H9 (cell line): ENCODE data around the gene PAXX. TPM values are rescaled to one million over a fixed set of nuclear protein-coding genes. Genes with fewer than 3 reads are reported as not detected.

Experiments
- DNase-seq: peaks from one replicate; pipeline ENCODE4 v3.0.0-alpha.2; 2017
- H2AFZ ChIP-seq: one replicate; pipeline ENCODE4 v1.6.1; 2013; ENCODE audit warnings: mild to moderate bottlenecking, low read length, control low read depth, moderate library complexity
- H2AK5ac ChIP-seq: 2 replicates; pipeline ENCODE4 v1.6.1; 2013; ENCODE audit warnings: low read length, control low read depth, mixed read lengths; ENCODE audit not compliant: insufficient read length
- H2BK120ac ChIP-seq: one replicate; pipeline ENCODE4 v1.6.1; 2013; ENCODE audit warnings: low read depth, mild to moderate bottlenecking, low read length, control low read depth, inconsistent platforms; ENCODE audit not compliant: poor library complexity, severe bottlenecking
- H2BK12ac ChIP-seq: 2 replicates; pipeline ENCODE4 v1.6.1; 2013; ENCODE audit warnings: low read length, control low read depth, mixed read lengths, low read depth; ENCODE audit not compliant: insufficient read length
- H2BK15ac ChIP-seq: 2 replicates; pipeline ENCODE4 v1.6.1; 2013; ENCODE audit warnings: low read depth, low read length, control low read depth
- H2BK20ac ChIP-seq: one replicate; pipeline ENCODE4 v1.6.1; 2013; ENCODE audit warnings: low read depth, mild to moderate bottlenecking, low read length, control low read depth, inconsistent platforms; ENCODE audit not compliant: poor library complexity, severe bottlenecking
- H2BK5ac ChIP-seq: 2 replicates; pipeline ENCODE4 v1.6.1; 2013; ENCODE audit warnings: low read length, control low read depth, mixed read lengths; ENCODE audit not compliant: insufficient read length
- H3K14ac ChIP-seq: 2 replicates; pipeline ENCODE4 v1.6.1; 2013; ENCODE audit warnings: low read length, control low read depth; ENCODE audit not compliant: insufficient read depth
- H3K18ac ChIP-seq: 2 replicates; pipeline ENCODE4 v1.6.1; 2013; ENCODE audit warnings: low read depth, mild to moderate bottlenecking, mixed read lengths, low read length, control low read depth; ENCODE audit not compliant: insufficient read length
- H3K23ac ChIP-seq: 2 replicates; pipeline ENCODE4 v1.6.1; 2013; ENCODE audit warnings: low read length, control low read depth, mixed read lengths, low read depth; ENCODE audit not compliant: insufficient read length
- H3K23me2 ChIP-seq: 2 replicates; pipeline ENCODE4 v1.6.1; 2013; ENCODE audit warnings: low read depth, mild to moderate bottlenecking, mixed read lengths, low read length, control low read depth; ENCODE audit not compliant: insufficient read length, poor library complexity, severe bottlenecking
- H3K27ac ChIP-seq: 2 replicates; pipeline ENCODE4 v1.5.1; 2013; ENCODE audit warnings: low read length, control low read depth, mixed read lengths, low read depth; ENCODE audit not compliant: insufficient read length
- H3K27me3 ChIP-seq: 2 replicates; pipeline ENCODE4 v1.6.1; 2013; ENCODE audit warnings: low read length, control low read depth, inconsistent platforms; ENCODE audit not compliant: insufficient read depth
- H3K4ac ChIP-seq: 2 replicates; pipeline ENCODE4 v1.6.1; 2013; ENCODE audit warnings: low read depth, mild to moderate bottlenecking, control low read depth, inconsistent platforms, low read length, moderate library complexity
- H3K4me1 ChIP-seq: 2 replicates; pipeline ENCODE4 v1.6.1; 2013; ENCODE audit warnings: low read length, control low read depth, inconsistent platforms; ENCODE audit not compliant: insufficient read depth
- H3K4me2 ChIP-seq: 2 replicates; pipeline ENCODE4 v1.6.1; 2013; ENCODE audit warnings: low read length, control low read depth, mixed read lengths; ENCODE audit not compliant: insufficient read length, insufficient read depth
- H3K56ac ChIP-seq: 2 replicates; pipeline ENCODE4 v1.6.1; 2013; ENCODE audit warnings: low read depth, mild to moderate bottlenecking, mixed read lengths, low read length, control low read depth; ENCODE audit not compliant: insufficient read length
- H3K79me1 ChIP-seq: 2 replicates; pipeline ENCODE4 v1.6.1; 2013; ENCODE audit warnings: low read depth, mild to moderate bottlenecking, moderate library complexity, low read length, control low read depth, inconsistent platforms; ENCODE audit not compliant: insufficient read depth, poor library complexity, severe bottlenecking
- H3K79me2 ChIP-seq: 2 replicates; pipeline ENCODE4 v1.6.1; 2013; ENCODE audit warnings: low read length, control low read depth, inconsistent platforms; ENCODE audit not compliant: insufficient read depth
- H3K9ac ChIP-seq: 2 replicates; pipeline ENCODE4 v1.6.1; 2013; ENCODE audit warnings: low read length, control low read depth, mixed read lengths; ENCODE audit not compliant: insufficient read length; ENCODE audit errors: extremely low read depth
- H3K9me3 ChIP-seq: one replicate; pipeline ENCODE4 v1.6.1; 2013; ENCODE audit warnings: low read depth, low read length, inconsistent platforms; ENCODE audit not compliant: control insufficient read depth
- H3T11ph ChIP-seq: one replicate; pipeline ENCODE4 v1.6.1; 2013; ENCODE audit warnings: mild to moderate bottlenecking, low read length, control low read depth, inconsistent platforms
- H4K20me1 ChIP-seq: one replicate; pipeline ENCODE4 v1.6.1; 2013; ENCODE audit not compliant: control insufficient read depth, insufficient read length, insufficient read depth
- H4K5ac ChIP-seq: 2 replicates; pipeline ENCODE4 v1.6.1; 2013; ENCODE audit warnings: low read depth, mild to moderate bottlenecking, mixed read lengths, low read length, control low read depth; ENCODE audit not compliant: insufficient read length
- H4K8ac ChIP-seq: replicated peaks from 2 replicates; pipeline ENCODE4 v1.6.1; 2013; ENCODE audit warnings: low read length, control low read depth, mixed read lengths, low read depth; ENCODE audit not compliant: insufficient read length
- H4K91ac ChIP-seq: 2 replicates; pipeline ENCODE4 v1.6.1; 2013; ENCODE audit warnings: low read depth, mild to moderate bottlenecking, moderate library complexity, mixed read lengths, low read length, control low read depth; ENCODE audit not compliant: insufficient read length
- H3K27ac Mint-ChIP-seq, 3 experiments: 2 replicates in 2 of 3; 3 replicates in 1 of 3; pipeline ENCODE4 v1.8.0; 2020 to 2021; ENCODE audit warnings: mixed read lengths in 3 of 3, mild to moderate bottlenecking in 1 of 3, moderate library complexity in 1 of 3
- H3K27me3 Mint-ChIP-seq: 2 replicates; pipeline ENCODE4 v1.8.0; 2021; ENCODE audit warnings: low read depth, mild to moderate bottlenecking, moderate library complexity, mixed read lengths
- H3K36me3 Mint-ChIP-seq, 3 experiments: 2 replicates in 2 of 3; 3 replicates in 1 of 3; pipeline ENCODE4 v1.8.0; 2020 to 2021; ENCODE audit warnings: low read depth in 3 of 3, mixed read lengths in 3 of 3; ENCODE audit not compliant: insufficient read depth in 1 of 3
- H3K4me1 Mint-ChIP-seq, 2 experiments: 2 replicates each; pipeline ENCODE4 v1.8.0; 2020; ENCODE audit warnings: mixed read lengths in 2 of 2
- H3K4me3 Mint-ChIP-seq, 2 experiments: 2 replicates in 1 of 2; 3 replicates in 1 of 2; pipeline ENCODE4 v1.8.0; 2020 to 2021; ENCODE audit warnings: mild to moderate bottlenecking in 2 of 2, mixed read lengths in 2 of 2, moderate library complexity in 1 of 2
- H3K9me3 Mint-ChIP-seq, 2 experiments: 2 replicates in 1 of 2; 3 replicates in 1 of 2; pipeline ENCODE4 v1.8.0; 2020; ENCODE audit warnings: mild to moderate bottlenecking in 2 of 2, mixed read lengths in 2 of 2, moderate library complexity in 1 of 2
- CTCF ChIP-seq: fragments of 200-600 bp; sonication (generic); conservative IDR thresholded peaks from 3 replicates; pipeline ENCODE4 v1.8.0; 2021; ENCODE audit warnings: antibody characterized with exemption, mild to moderate bottlenecking
- WGBS: extraction: QIAGEN DNeasy Blood & Tissue Kit; methylation state at CpG from one replicate; pipeline ENCODE4 v1.1.7; 2013; ENCODE audit warnings: missing lambda C conversion rate, low lambda C conversion rate, mixed read lengths; ENCODE audit not compliant: insufficient read length; ENCODE audit errors: extremely low coverage; 5-methylcytosine and 5-hydroxymethylcytosine counted together
- total RNA-seq: library from RNA; stranded (reverse); gene quantifications from 2 replicates; pipeline ENCODE4 v1.2.1, GENCODE V29; 2021

PAXX gene
- total RNA-seq, 1 experiment from 2014 or later = 51.2 TPM

DNA sequence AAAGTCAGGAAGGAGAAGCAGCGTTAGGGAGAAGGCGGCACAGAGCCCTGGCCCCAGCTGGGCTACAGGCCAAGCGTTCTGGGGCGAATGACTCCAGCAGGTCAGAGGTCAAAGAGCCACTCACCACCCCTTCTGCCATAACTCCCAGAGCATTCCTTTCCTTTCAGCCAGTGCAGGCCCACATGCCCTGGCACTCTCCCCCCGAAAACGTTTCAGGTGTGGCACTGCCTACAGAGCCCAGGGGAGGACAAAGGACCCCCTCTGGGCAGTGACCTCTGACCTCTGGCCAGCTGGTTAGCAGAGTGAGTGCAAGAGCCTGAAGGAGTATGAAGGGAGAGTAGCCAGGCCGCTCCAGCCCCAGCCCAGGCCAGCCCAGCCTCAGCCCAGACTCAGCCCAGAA lies 30.9 kb downstream of the PAXX start:
- TF ChIP-seq CTCF = no peak
- no peaks in the 10 kb centered on the region for H3K9me3 Mint-ChIP-seq
- DNase-seq = no peak

More for the DNA sequence above, 30.9 kb downstream of the PAXX start:
- H4K91ac ChIP-seq = no peak overlapping the region
- no peak overlapping the region for H2AK5ac ChIP-seq
- H3K14ac ChIP-seq = no peak overlapping the region
- H3K23ac ChIP-seq = no peak overlapping the region
- no CpG with 5 or more reads among the region's 7 CpGs for WGBS
- no peaks in the 10 kb centered on the region for H3K79me2 ChIP-seq
- H2AFZ ChIP-seq = no peak overlapping the region
- H3K23me2 ChIP-seq = peaks cover 6% of the 10 kb centered on the region
- H2BK20ac ChIP-seq = no peak overlapping the region
- no peak overlapping the region for H4K5ac ChIP-seq
- no peak overlapping the region for H3K9ac ChIP-seq
- no peak overlapping the region; a peak in 1 of 5 replicates for H3K4me3 Mint-ChIP-seq
- H3K4me1 ChIP-seq = no peaks in the 10 kb centered on the region
- no peak overlapping the region for H3T11ph ChIP-seq
- H3K79me1 ChIP-seq = no peaks in the 10 kb centered on the region
- no peak overlapping the region for H3K4ac ChIP-seq
- no peak overlapping the region for H3K18ac ChIP-seq
- no peaks in the 10 kb centered on the region for H3K9me3 ChIP-seq
- no peaks in the 10 kb centered on the region for H4K20me1 ChIP-seq
- peaks cover 11% of the 10 kb centered on the region for H3K27me3 Mint-ChIP-seq
- H2BK5ac ChIP-seq = no peak overlapping the region
- no peak overlapping the region for H2BK12ac ChIP-seq
- H3K27ac Mint-ChIP-seq = no peak overlapping the region
- no peak overlapping the region for H3K27ac ChIP-seq
- 0 out of 7 replicates have a peak, but pooled peaks cover 0 to under 1% (median 0%) of the 10 kb centered on the region in 3 experiments for H3K36me3 Mint-ChIP-seq
- no peak overlapping the region for H2BK15ac ChIP-seq
- H3K56ac ChIP-seq = no peak overlapping the region
- H2BK120ac ChIP-seq = no peak overlapping the region
- H4K8ac ChIP-seq = no peak overlapping the region
- H3K27me3 ChIP-seq = no peaks in the 10 kb centered on the region
- no peak overlapping the region for H3K4me2 ChIP-seq
- H3K4me1 Mint-ChIP-seq = peaks cover 2 to 13% of the 10 kb centered on the region in 2 experiments; a peak in 3 of 4 replicates
